Choroid plexus epithelial cell (primary cell): ENCODE data around the gene KRT13.

Experiments used
- DNase-seq: peaks from one replicate; pipeline ENCODE4 v3.0.0-alpha.2; 2010; ENCODE audit warnings: low read depth
- H3K4me3 ChIP-seq: 2 replicates; pipeline ENCODE4 v1.5.1; 2011; ENCODE audit warnings: low read depth, mild to moderate bottlenecking, control low read depth, low read length, moderate library complexity
- TF ChIP-seq, protein P1 (sequence below): conservative IDR thresholded peaks from 2 replicates; pipeline ENCODE4 v1.5.1; 2011; ENCODE audit warnings: low read depth, mild to moderate bottlenecking, control low read depth, inconsistent platforms, low read length, moderate library complexity

Gene KRT13

DNA sequence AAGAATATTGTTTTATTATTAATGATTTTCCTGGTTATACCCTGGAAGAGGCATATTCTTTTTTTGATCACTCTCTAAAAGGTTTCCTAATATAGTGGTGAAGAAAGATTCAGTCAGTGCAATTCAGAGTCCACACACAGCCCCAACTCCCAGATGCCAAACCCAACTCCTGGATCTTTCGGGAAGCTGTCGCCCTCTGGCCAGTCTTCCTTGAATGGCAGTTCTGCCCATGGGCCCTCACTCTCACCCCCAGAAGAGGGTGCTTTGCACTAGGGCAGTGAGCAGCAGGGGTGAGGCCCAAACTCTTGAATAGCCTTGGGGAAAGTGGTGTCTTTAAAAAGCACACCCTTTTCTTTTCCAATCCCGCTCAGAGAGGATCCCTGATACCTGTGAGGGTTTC is 49.2 kb downstream of the KRT13 start:
- DNase-seq: no peak
- no peak overlapping the region for H3K4me3 ChIP-seq
- TF ChIP-seq, protein P1, sequence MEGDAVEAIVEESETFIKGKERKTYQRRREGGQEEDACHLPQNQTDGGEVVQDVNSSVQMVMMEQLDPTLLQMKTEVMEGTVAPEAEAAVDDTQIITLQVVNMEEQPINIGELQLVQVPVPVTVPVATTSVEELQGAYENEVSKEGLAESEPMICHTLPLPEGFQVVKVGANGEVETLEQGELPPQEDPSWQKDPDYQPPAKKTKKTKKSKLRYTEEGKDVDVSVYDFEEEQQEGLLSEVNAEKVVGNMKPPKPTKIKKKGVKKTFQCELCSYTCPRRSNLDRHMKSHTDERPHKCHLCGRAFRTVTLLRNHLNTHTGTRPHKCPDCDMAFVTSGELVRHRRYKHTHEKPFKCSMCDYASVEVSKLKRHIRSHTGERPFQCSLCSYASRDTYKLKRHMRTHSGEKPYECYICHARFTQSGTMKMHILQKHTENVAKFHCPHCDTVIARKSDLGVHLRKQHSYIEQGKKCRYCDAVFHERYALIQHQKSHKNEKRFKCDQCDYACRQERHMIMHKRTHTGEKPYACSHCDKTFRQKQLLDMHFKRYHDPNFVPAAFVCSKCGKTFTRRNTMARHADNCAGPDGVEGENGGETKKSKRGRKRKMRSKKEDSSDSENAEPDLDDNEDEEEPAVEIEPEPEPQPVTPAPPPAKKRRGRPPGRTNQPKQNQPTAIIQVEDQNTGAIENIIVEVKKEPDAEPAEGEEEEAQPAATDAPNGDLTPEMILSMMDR: peak; percentile 25

GRCh38 chr17:41455236-41455635 is 50.2 kb downstream of the KRT13 start:
- no peak for DNase-seq
- TF ChIP-seq, protein P1: no peak

DNA sequence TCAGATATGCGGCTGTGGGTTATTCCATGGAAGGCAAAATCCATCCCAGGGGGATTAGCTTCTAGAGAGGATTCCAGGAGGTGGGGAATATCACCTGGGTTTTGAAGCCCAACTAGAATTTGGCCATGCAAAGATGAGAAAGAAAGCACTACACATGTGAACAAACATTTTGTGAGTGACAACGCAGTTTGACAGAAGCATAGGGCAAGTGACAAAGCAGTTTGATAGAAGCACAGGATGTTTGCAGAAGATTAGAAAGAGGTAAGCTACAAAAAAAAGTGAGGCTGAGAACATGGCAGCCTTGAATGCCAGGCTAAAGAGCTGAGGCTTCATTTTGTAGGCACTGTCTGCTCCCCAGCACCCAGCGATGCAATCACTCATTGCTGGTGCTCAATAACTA is 52.3 kb downstream of the KRT13 start:
- DNase-seq: no peak
- H3K4me3 ChIP-seq: no peak overlapping the region
- TF ChIP-seq, protein P1: no peak

More at GRCh38 chr17:41455236-41455635, 50.2 kb downstream of the KRT13 start:
- no peak overlapping the region for H3K4me3 ChIP-seq

- DNase-seq: no peak
- TF ChIP-seq, protein P1: no peak
- H3K4me3 ChIP-seq: no peak overlapping the region
Measured at GRCh38 chr17:41452281-41452680, 53.1 kb downstream of the KRT13 start.

- peak; percentile 14 for DNase-seq
- TF ChIP-seq, protein P1: no peak
- H3K4me3 ChIP-seq: no peak overlapping the region
Measured at GRCh38 chr17:41451154-41451728, 54.2 kb downstream of the KRT13 start.
